UCSD-AML1 (cell line): ENCODE data around the gene NPBWR2.
A peak's percentile ranks its signal among the peaks of the same experiment; 100 is the strongest.

Source experiments
- DNase-seq: peaks from one replicate; lab custom pipeline; 2025; ENCODE audit not compliant: unreplicated experiment; lab: John Stamatoyannopoulos, UW

Gene NPBWR2

GRCh38 chr20:64105846-64106434, 1.4 kb downstream of the NPBWR2 start:
- no peak for DNase-seq

- no peak for DNase-seq
These were observed 2.5 kb downstream of the NPBWR2 start for GRCh38 chr20:64104667-64105451.

- no peak for DNase-seq
These were observed 3.3 kb downstream of the NPBWR2 start for GRCh38 chr20:64103871-64104666.

- no peak for DNase-seq
These were observed 4.6 kb downstream of the NPBWR2 start for GRCh38 chr20:64102647-64103354.

GRCh38 chr20:64101731-64102621, 5.4 kb downstream of the NPBWR2 start:
- DNase-seq: peak; percentile 70

GRCh38 chr20:64100946-64101688, 6.2 kb downstream of the NPBWR2 start:
- DNase-seq: no peak

- no peak for DNase-seq
These were observed 6.8 kb downstream of the NPBWR2 start for GRCh38 chr20:64100566-64100888.

- DNase-seq: no peak
These were observed 7.3 kb downstream of the NPBWR2 start for GRCh38 chr20:64099880-64100565.

- no peak for DNase-seq
These were observed 8.1 kb downstream of the NPBWR2 start for GRCh38 chr20:64099086-64099786.

- DNase-seq: no peak
These were observed 8.8 kb downstream of the NPBWR2 start for GRCh38 chr20:64098471-64099013.

- no peak for DNase-seq
These were observed 10.8 kb downstream of the NPBWR2 start for GRCh38 chr20:64096535-64096934.

GRCh38 chr20:64095927-64096326, 11.4 kb downstream of the NPBWR2 start:
- no peak for DNase-seq

GRCh38 chr20:64095455-64095854, 11.9 kb downstream of the NPBWR2 start:
- DNase-seq: no peak

- DNase-seq: no peak
These were observed 14.3 kb downstream of the NPBWR2 start for GRCh38 chr20:64093013-64093503.

GRCh38 chr20:64092258-64093012, 14.9 kb downstream of the NPBWR2 start:
- no peak for DNase-seq

GRCh38 chr20:64091770-64092169, 15.6 kb downstream of the NPBWR2 start:
- no peak for DNase-seq

- DNase-seq: no peak
These were observed 16.0 kb downstream of the NPBWR2 start for GRCh38 chr20:64091340-64091739.
